Suppressor macrophage treated with lipopolysaccharide for 4 hours (primary cell): Measurements from ENCODE around the gene EMD.
"Not testable (repeated sequence)": the region's sequence is repeated elsewhere in the genome, so short reads cannot be mapped to it uniquely, and the experiment has no call there.

Experiments used
- DNase-seq: peaks from one replicate; pipeline ENCODE4 v3.0.0-alpha.2; 2020

The EMD gene

DNA sequence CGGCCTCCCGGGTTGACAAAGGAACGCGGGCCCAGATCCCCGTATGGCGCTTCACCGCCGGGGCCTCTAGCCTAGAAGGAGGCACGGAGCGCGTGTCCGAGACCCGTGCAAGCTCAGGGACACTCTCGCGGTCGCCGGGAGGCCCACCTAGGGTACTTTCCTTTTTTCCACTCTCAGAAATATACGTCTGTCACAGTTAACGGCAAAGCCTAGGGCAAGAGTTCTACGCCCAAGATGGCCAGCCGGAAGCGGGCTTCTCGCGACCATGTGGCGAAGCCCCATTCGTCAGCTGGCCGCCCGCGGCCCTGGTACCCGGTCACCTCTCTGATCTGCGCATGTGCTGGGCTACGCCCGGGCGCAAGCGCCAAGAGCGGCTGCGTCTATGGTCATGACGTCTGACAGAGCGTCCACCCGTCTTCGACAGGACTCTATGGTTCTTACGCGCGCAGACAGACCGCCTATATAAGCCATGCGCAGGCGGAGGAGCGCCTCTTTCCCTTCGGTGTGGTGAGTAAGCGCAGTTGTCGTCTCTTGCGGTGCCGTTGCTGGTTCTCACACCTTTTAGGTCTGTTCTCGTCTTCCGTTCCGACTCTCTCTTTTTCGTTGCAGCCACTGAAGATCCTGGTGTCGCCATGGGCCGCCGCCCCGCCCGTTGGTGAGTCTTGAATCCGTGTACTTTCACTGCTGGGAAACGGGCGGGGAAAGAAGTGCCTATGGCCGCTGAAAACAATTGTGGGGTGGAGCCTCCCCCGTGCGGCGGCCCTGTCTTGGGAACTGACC, 19.0 kb downstream of the EMD start, which contains the start of gene RPL10:
Gene RPL10, plus strand, starts transcription at position 490 of the 780 bp plus-strand sequence. Its CDS starts 143 bp downstream, at position 633.
- peak; percentile 97 for DNase-seq

DNA sequence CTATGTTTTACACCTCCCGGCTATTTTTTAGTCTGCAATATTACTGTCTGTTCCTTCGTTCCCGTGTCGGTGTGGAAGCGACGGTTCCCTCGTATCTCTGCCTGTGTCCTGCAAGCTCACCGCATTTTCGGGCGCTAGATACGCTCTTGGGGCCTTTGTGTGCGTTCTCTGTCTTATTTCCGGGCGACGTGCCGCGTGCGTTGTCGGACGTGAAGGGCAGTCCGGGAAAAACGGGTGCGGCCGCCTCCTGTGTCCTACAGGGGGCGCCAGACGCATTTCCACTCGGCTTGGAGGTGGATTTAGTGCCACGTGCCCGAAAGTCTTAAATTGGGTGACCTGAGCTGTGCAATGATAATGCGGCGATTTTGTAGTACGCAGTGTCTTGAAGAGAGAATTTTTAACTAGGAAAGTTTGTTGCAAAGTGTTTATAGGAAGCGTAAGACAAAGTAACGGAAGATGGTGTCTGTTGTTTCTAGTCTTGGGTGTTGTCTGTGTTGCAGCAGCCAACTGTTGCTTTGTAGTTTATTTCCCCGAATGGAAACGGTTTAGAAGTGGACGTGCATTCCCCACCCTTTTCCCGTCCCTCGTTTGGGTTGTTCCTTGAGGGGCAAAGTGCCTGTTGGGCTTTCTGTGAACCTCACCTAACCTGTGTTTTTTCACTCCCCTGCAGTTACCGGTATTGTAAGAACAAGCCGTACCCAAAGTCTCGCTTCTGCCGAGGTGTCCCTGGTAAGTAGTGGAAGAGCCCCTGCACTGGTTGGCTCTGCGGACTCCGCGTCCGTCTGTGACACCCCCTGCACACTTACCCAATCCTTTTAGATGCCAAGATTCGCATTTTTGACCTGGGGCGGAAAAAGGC, 19.8 kb downstream of the EMD start:
- peak; percentile 86 for DNase-seq

DNA sequence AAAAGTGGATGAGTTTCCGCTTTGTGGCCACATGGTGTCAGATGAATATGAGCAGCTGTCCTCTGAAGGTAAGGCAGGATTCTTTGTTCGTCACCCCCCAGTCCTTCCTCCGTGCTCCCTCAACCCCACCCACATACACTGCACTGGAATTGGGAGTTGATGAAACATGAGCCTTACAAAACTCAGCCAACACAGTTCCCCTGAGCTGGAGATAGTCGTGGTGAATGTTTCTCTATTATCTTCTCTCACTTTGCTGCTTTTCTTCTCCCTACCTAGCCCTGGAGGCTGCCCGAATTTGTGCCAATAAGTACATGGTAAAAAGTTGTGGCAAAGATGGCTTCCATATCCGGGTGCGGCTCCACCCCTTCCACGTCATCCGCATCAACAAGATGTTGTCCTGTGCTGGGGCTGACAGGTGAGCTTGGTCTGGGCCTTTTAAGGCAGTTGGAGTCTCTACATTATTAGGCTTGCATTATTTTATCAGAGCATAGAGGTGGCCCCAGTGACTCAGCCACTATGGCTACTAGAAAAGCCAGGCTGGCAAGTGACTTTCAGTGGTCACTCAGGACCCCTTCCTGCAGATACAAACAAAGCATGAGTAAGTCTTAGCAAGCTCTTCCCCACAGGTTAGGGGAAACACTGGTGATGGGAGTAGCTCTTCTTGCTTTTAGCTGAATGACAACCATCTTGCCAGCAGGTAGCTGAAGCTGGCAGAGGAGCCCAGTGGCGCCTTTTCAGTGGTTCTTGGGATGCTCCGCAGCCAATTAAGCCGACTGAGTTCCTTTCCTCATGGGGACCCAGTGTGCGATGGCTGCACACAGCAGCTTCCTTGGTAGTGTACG, 20.7 kb downstream of the EMD start:
- no peak for DNase-seq

DNA sequence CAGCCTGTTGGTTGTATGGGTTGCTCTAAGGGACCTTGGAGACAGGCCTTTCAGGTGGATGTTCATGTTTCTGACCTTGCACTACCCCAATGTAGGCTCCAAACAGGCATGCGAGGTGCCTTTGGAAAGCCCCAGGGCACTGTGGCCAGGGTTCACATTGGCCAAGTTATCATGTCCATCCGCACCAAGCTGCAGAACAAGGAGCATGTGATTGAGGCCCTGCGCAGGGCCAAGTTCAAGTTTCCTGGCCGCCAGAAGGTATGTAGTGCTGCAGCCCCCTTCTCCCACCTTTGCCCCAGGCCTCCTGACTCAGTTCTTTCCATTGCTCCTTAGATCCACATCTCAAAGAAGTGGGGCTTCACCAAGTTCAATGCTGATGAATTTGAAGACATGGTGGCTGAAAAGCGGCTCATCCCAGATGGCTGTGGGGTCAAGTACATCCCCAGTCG, 21.3 kb downstream of the EMD start:
- not testable (repeated sequence) for DNase-seq

DNA sequence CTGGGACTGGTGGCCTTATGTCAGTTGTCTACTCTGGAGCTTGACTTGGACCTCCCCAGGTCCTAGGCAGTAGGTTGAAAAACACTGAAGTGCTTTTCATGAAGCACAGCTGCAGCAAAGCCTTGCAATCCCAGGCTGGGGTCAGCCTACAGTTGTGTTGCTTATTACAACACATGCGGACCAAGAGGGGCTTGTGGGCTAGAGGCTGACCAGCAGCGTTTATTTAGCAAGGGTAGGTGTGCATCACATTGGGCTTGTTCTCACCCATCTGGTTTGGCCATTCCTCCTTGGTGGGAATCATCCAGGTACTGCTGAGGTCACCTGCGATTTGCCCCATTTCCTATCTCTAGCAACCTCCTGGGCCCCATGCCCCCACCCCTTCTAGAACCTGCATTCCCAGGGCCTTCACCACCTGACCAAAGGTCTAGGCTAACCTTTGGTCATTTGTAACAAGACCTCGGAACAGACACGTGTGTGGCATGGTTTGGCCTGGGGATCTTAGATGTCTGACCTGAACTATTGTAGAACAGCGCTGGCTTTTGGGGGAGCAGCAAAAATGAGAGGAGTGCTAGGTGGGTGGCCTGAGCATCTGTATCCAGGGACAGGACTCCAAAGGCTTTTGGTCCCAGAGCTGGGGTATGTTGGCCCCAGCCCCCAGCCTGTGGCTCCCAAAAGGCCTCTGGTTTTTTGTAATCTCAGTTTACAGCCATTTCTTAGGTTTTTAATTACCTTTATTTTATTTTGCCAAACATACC, 22.1 kb downstream of the EMD start:
- no peak for DNase-seq

DNA sequence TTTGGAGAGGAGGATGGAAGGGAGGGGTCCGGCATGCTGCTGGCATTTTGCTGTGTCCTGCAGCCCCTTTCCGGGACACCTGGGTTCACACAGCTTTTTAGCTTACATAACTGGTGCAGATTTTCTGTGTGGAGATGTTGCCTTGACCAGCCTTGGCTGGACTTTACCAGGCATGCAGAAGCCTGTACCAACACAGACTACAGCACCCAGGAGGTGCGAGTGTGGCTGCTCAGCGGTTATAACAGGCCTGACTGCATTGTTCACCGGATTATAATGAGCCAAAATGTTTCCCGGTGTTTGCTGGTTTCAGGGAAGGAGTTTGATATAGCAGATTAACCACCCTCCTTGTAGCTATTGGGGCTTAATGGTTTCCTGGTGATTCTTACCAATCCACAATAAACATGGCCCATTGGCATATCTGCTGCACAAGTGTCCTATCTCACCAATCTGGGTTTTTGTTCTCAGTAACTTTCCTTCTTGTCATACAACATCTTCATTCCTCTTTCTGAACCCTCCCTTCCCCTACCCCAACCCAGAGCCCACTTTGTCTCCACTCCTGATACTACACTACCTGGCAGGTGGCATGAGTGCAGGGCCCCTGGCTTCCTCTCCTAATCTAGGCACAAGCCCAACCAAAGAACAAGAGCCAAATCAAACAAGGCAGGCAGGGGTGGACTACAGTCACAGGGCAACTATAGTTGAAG, 23.0 kb downstream of the EMD start:
- DNase-seq, result no peak

DNA sequence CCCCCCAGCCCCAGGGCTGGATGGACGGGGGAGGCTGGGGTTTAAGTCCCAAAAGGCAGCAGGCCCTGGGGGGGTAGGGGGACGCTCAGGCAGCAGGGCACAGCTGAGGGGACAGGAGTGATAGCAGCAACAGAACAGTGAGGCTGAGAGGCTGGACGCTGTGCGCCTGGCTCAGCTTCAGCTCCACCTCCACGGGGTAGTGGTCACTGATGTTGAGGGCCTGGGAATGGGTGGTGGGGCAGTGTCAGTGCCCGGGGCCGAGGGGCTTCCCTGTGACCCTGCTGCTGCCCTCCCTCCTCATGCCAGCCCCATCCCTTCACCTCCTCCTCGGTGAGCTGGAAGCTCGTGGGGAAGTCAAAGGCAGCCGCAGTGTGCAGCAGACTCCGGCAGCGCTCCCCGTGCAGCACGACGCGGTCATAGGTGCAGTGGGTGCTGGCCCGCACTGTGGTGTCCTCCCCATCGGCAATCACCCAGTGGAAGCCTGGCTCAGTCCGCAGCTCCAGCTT, 23.6 kb downstream of the EMD start:
- no peak for DNase-seq

DNA sequence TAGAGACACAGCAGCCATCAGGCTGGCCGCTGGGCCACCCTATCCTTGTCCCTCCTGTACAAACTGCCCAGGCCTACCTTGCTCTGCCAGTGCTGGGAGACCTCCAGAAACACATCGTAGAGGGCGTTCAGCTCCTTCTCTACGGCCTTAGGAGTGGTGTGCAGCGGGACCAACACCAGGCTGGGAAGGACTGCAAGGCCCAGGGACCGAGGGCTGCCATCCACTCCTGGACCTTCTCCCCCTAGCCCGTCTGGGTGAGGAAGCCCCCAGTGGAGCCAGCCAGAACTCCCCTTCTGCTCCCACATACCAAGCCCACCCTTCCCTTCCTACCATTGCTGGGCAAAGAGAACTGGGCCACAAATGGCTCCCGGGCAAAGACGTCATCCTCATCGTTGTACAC, 24.1 kb downstream of the EMD start:
- DNase-seq, result no peak

DNA sequence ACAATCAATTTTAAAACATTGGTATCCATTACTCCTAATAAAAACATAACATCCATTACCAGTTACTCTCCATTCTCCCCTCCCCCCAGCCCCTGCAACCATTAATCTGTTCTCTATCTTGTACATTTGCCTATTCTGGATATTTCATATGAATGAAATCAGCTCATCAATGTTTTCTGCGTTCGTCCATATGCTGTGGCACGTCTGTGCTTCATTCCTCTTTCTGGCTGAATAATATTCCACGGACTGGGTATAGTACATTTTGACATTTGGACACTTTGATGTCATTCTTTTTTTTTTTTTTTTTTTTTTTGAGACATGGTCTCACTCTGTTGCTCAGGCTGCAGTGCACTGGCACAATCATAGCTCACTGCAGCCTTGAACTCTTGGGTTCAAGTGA, 24.8 kb downstream of the EMD start:
- DNase-seq, result no peak

DNA sequence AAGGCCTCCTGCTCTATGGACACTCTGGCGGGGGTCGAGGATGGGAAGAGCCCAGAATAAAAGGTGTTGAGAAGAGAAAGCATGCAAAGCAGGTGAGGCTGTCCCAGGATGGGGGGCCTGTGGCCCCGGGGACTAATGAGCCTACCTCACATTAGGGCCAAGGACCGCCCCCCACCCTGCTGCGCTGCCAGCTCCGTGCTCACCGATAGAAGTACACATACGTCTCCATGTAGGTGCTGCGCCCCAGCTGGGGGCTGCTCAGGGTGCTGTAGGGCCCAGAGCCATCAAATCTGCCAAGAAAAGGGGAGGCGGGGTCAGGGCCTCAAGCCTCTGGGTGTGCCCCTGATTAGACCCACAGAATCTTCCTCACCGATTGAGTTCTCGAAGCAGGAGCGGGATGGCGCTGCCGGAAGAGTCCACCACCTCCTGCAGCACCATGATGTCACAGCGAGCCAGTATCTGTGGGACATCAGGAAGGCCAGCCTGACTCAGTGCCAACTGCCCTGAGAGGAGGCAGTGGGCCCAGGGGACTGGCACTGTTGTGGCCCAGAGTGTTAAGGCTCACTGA, 25.6 kb downstream of the EMD start:
- DNase-seq, result no peak

DNA sequence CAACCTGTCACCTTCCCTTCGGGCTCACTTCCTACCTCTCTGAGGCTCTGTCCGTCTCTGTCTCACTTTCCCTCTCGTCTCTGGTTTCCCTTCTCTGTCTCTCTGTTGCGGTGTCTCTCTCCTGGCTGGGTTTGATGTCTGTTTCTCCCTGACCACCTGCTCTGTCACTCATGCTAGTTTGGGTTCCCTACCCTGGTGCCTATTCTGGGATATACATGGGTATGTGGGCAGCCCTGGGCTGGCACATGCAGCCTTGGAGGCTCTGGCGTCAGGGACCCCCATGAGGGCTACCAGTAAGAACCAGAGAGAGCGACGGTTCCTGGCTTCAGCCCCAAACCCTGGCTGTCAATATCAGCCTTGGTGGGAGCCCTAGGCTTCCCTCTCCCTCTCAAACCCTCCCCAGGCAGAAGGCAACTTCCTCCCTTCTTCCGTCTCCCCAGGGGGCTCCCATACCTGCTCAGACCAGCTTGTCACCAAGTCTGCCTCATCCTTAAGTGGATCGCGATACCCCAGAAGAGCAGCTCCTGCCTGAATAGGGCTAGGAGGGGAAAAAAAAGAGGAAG, 29.6 kb downstream of the EMD start:
- DNase-seq, result no peak

DNA sequence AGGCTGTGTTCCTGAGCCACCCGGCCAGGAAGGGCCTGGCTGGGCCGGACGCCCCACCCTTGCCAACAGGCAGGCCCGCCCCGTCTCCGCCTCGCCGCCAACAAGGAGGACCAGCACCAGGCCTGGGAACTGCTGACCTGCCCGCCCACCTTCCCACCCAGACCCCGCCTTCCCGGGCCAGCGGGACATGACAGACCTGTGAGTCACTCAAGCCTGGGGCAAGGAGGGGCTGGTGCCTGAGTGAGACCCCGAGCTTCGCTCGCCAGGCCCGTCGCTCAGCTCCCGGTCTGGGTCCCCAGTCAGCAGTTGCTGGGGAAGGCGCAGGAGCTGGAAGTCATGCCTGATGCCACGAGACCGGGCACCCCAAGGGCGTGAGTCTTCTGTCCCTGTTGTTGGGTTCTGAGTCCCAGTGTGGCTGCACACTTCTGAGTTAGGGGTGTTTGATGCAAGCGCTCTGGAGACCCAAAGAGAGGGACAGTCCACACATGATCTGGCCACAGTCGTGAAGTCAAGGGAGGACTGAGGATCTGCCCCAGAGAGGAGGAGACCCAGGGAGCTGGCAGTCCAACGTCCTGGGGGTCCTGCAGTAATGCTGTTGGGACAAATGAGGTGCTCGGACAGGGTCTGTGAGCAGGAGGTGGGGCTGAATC, 30.3 kb downstream of the EMD start, which contains the start of gene DNASE1L1:
Gene DNASE1L1, minus strand, starts transcription at position 33 of the 650 bp plus-strand sequence. CDS start 3,686 bp downstream, outside the sequence.
- peak; percentile 91 for DNase-seq

DNA sequence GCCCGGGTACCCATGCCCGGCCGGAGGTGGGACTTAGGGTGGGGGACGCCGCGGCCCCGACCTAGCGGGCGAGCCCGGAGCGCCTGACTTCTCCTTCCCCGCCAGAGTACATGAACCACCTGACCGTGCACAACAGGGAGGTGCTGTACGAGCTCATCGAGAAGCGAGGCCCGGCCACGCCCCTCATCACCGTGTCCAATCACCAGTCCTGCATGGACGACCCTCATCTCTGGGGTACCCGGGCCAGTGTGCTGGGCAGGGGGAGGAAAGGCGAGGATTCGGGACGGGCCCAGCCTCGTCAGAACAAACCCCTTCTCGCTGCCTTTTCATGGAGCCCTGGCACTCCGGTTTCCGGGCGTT, 32.9 kb downstream of the EMD start:
- peak; percentile 25 for DNase-seq

DNA sequence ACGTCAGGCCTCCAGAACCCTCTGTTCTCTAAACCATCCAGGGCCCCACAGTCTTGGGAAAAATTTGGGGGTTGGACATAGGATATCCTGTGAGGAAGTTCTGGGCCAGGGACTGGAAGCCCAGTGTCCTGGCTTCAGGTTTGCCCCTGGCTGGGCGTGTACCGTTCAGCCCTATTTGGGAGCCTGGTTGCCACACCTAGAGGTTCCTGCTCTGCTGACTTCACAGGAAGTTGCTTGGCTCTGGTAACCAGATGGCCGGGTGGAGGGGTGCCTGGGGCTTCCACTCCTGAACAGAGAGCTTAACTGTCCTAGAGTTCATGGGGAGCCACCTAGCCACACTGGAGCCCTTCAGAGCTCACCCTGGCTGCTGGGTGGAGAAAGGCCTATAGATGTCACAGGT, 33.4 kb downstream of the EMD start:
- DNase-seq, result peak; percentile 11

DNA sequence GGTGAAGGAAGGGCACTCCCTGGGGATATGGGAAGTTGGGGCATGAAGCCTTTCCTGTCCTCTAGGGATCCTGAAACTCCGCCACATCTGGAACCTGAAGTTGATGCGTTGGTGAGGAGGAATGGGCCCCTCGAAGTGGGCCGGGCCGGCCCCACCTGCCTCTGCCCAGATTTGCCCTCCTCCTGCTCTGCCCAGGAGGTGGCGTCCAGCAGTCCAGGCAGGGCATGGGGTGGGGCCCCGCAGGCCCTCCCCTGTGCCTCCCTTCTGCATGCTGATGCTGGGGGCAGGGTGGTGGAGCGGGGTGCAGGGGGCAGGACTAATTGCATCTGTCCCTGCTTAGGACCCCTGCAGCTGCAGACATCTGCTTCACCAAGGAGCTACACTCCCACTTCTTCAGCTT, 34.0 kb downstream of the EMD start:
- DNase-seq, result no peak

DNA sequence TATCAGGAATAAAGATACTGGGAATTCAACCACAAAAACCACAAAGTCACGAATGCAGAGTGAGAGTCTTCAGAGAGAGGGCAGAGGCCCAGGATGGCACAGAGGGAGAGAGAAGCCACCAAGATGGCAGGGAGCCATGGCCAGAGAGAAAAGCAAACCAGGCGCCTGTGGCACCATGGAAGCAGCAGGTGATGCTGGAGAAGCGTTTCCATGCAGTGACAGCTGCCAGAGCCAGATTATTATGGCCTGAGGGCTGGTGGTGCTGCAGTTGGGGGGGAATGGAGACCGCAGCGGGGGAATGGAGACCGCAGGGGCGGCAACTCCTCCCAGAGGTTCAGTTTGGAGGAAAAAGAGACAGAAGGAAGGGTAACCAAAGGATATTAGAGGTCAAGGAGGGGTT, 38.1 kb downstream of the EMD start:
- no peak for DNase-seq

DNA sequence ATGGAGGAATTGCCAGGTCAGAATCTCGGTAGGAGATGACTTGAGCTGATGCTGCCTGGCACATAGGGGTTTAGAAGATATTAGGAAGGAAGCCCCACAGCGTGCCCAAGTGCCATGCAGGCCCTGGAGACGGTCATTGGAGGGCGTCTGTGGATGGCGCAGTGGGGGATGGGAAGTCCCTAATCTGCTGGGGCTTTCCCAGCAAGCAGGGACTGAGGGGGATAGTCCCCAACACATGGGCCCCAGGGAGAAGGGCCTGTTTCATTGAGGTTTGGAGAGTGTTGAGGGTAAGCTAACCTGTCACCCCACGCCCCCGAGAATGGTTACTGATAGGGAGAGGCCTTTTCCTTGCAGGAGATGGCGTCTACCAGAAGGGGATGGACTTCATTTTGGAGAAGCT, 40.1 kb downstream of the EMD start:
- DNase-seq, result no peak

DNA sequence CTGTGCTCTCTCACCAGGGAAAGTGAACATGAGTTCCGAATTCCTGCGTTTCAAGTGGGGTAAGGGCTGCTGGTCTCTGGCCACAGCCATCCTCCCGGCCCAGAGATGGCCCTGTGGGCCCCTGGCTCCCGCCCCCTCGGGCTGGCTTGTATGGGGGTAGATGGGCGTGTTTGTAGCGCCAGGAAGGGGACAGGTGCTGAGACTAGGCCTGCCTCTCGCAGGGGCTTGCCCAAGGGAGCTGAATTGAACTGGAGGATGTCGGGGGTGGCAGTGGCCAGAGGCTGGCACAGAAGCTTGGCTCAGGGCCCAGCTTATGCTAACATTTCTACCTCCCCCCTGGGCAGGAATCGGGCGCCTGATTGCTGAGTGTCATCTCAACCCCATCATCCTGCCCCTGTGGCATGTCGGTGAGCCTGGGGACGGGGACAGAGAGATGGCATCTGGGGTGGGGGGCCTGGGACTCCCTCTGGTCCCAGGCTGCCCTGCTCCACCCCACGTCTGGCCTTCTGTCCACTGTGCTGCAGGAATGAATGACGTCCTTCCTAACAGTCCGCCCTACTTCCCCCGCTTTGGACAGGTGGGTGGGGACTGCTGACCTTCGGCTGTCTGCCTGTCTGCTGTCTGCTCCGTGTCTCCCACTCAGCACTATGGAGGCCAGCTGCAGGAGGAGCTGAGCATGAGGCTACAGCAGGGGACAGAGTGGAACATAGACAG, 40.8 kb downstream of the EMD start:
- DNase-seq, result no peak

DNA sequence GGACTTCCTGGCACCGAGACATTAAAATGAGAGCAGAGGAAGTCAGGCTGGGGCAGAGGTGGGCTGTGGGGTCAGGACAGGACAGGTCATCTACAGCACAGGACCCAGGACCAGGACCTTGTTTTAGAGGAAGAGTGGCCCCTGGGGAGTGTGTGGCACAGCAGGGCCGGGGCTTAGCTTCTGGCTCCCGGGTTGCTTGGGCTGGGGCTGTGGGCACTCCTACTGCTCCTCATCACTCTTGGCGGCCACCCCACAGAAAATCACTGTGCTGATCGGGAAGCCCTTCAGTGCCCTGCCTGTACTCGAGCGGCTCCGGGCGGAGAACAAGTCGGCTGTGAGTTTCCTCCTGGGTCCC, 41.3 kb downstream of the EMD start:
- no peak for DNase-seq
